Activated CD4-positive, alpha-beta T cell treated with anti-CD3 and anti-CD28 coated beads, Interleukin-2, amount 50 U/mL, for 4 hours (primary cell): ENCODE results near the gene CORO7.
A peak's percentile ranks its signal among the peaks of the same experiment; 100 is the strongest.

Experiments
- DNase-seq, 2 experiments: peaks; one replicate each; pipeline ENCODE4 v3.0.0-alpha.2; 2020

CORO7 gene

DNA sequence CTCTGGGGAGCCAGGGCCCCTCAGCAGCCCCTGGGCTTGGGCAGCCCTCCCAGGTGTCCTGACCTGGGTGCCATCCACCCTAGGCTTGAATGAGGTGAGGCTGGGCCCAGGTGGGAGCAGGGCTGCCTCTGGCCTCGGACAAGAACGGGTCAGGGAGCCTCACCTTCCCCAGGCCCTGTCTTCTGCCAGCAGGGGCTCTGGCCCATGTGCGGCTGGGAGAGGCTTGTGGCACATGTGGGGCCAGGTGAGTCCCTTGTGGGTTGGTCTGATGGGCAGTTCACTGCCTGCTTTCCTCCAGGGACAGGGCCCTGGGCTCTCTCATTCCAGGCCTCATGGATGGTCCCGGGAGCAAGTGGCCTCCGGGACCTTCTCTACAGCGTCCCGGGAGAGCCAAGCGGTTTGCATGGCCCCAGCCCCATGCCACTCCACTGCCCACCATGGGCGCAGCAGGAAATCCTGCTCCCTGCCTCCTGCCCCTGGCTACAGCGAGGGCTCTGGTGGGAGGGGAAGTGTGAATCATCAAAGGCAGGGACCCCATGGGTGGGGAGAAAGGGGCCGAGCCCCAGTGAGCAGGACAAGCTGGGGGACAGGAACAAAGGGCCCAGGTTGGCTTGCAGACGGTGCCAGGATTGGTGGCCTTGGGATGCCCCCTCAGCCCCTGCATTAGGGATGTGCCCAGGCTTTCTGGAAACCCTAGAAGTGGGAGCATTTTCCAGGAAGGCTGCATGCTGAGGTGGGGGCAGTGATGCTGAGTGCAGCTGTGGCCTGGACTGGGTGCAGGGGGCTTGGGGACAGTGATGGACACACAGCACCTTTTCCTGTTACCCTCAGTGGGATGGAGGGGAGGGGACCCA lies 32.6 kb downstream of the CORO7 start:
- DNase-seq = no peak

DNA sequence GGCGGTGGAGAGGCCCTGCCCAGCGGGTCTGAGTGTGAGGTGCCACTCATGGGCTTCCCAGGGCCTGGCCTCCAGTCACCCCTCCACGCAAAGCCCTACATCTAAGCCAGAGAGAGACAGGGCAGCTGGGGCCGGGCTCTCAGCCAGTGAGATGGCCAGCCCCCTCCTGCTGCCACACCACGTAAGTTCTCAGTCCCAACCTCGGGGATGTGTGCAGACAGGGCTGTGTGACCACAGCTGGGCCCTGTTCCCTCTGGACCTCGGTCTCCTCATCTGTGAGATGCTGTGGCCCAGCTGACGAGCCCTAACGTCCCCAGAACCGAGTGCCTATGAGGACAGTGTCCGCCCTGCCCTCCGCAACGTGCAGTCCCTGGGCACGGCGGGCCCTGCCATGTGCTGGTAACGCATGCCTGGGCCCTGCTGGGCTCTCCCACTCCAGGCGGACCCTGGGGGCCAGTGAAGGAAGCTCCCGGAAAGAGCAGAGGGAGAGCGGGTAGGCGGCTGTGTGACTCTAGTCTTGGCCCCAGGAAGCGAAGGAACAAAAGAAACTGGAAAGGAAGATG lies 33.5 kb downstream of the CORO7 start:
- no peak for DNase-seq

DNA sequence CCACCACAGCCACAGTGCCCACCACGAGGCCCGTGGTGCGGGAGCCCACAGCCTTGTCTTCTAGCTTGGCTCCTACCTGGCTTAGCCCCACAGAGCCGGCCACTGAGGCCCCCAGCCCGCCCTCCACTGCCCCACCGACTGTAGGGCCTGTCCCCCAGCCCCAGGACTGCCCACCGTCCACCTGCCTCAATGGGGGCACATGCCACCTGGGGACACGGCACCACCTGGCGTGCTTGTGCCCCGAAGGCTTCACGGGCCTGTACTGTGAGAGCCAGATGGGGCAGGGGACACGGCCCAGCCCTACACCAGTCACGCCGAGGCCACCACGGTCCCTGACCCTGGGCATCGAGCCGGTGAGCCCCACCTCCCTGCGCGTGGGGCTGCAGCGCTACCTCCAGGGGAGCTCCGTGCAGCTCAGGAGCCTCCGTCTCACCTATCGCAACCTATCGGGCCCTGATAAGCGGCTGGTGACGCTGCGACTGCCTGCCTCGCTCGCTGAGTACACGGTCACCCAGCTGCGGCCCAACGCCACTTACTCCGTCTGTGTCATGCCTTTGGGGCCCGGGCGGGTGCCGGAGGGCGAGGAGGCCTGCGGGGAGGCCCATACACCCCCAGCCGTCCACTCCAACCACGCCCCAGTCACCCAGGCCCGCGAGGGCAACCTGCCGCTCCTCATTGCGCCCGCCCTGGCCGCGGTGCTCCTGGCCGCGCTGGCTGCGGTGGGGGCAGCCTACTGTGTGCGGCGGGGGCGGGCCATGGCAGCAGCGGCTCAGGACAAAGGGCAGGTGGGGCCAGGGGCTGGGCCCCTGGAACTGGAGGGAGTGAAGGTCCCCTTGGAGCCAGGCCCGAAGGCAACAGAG lies 34.2 kb downstream of the CORO7 start:
- DNase-seq = no peak

DNA sequence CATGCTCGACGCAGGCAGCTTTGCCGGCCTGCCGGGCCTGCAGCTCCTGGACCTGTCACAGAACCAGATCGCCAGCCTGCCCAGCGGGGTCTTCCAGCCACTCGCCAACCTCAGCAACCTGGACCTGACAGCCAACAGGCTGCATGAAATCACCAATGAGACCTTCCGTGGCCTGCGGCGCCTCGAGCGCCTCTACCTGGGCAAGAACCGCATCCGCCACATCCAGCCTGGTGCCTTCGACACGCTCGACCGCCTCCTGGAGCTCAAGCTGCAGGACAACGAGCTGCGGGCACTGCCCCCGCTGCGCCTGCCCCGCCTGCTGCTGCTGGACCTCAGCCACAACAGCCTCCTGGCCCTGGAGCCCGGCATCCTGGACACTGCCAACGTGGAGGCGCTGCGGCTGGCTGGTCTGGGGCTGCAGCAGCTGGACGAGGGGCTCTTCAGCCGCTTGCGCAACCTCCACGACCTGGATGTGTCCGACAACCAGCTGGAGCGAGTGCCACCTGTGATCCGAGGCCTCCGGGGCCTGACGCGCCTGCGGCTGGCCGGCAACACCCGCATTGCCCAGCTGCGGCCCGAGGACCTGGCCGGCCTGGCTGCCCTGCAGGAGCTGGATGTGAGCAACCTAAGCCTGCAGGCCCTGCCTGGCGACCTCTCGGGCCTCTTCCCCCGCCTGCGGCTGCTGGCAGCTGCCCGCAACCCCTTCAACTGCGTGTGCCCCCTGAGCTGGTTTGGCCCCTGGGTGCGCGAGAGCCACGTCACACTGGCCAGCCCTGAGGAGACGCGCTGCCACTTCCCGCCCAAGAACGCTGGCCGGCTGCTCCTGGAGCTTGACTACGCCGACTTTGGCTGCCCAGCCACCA lies 35.1 kb downstream of the CORO7 start:
- no peak for DNase-seq

DNA sequence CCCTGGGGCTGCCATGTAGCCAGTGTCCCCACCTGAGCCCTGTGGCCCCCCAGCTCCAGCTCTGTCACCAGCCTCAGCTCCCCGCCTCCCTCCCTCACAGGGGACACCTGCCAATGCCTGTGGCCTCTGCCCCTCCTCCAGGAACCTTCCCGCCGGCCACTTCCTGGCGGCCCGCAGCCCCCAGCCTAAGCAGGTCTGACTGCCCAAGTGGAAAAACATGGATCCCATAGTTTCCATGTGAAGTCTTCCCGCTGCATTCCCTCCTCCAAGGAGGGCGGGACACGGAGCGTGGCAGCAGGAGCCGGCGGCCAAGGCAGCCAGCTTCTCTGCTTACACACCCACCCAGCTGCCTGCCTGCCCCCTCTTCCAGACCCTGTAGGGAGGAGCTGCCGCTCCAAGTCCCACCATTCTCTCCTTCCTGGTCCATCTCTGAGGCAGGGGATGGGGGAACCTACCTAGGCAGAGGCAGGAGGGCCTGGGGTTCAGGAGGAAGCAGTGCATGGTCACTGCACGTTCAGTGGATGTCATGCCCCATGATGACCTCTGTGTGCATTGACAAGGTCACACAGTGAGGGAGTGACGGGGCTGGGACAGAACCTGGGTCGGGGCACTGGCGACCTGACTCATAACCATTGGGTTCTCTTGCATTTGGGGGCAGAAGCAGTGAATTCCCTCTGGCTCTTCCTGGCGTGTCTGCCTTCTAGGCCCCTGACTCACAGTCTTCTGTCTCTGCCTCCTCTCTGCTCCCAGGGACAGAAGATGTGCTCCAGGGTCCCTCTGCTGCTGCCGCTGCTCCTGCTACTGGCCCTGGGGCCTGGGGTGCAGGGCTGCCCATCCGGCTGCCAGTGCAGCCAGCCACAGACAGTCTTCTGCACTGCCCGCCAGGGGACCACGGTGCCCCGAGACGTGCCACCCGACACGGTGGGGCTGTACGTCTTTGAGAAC lies 36.0 kb downstream of the CORO7 start:
- no peak for DNase-seq

DNA sequence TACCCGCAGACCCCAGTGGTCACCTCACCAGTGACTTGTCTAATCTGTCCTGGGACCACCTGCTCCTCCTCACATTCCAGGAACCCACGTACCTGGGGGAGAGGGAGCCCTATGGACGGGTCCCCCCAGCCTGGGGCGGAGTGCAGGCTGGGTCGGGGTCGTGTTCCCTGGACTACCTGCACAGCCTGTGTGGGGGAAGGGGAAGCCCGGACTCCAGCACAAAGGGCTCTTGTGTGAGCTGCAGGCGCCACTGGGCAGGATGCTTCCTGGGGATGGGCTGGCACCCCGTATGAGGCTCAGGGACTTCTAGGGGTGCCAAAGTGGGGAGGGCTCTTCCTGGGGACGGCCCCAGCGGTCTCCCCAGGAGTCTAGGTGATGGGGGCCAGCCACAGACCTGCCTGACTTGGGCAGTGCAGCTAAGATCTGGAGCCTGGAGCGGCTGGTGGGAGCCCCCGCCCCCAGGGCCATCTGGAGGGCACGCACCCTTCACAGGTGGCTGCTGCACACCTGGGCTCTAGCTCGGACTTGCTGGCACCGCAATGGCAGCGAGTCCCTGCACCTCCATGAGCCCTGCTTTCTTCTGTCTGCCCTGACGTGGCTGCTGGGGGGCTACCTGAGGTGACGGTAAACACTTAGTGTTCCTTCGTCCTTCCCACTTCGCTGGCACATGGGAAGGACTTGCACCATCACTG lies 37.3 kb downstream of the CORO7 start:
- no peak for DNase-seq

DNA sequence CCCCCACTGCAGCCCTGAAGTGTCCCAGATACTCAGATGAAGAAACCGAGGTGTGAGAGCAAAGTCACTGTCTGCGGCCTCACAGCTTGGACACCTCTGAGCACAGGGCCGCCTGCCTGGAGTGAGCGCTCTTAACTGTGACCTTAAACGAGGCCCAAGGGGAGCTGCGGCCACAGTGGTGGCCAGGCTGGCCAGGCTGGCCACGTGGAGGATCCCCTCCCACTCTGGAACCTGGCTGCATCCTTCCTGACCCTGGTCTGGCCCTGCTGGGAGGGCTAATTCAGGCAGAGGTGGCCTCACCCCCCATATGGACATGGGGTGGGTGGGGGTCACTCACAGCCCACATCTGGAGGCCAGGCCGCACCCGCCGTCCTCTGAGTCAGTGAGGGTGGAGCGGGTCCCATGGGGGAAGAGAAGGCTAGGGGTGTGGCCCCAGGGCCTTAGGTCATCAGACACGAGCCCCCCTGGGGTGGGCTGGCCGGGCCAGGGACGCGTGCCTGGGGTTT lies 38.2 kb downstream of the CORO7 start:
- DNase-seq = no peak

DNA sequence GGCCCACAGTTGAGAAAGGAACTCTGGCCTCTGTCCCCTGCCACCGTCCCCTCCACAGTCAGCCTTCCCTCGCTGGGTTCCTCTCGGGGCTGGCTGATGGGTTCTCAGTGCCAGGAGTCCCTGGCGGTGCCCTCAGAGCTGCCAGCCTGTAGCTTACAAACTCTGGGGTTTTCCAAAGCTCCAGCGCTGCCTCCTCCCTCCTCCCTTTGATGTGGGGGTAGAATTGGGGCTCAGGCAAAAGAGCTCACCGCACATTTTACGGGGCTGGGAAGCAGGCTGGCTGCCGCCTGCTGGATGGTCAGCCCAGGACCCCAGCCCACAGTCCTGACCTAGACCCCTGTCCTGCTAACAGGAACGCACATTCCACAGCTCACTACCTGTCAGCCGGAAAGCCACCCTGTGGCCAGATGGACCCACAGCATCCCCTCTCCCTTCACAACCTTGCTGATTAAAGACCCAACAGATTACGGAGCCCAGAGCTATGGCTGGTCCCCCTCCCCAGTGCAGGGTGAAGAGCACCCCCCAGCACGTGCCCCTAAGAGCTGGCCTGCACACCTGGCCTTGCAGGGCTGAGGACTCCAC lies 38.7 kb downstream of the CORO7 start:
- no peak for DNase-seq

DNA sequence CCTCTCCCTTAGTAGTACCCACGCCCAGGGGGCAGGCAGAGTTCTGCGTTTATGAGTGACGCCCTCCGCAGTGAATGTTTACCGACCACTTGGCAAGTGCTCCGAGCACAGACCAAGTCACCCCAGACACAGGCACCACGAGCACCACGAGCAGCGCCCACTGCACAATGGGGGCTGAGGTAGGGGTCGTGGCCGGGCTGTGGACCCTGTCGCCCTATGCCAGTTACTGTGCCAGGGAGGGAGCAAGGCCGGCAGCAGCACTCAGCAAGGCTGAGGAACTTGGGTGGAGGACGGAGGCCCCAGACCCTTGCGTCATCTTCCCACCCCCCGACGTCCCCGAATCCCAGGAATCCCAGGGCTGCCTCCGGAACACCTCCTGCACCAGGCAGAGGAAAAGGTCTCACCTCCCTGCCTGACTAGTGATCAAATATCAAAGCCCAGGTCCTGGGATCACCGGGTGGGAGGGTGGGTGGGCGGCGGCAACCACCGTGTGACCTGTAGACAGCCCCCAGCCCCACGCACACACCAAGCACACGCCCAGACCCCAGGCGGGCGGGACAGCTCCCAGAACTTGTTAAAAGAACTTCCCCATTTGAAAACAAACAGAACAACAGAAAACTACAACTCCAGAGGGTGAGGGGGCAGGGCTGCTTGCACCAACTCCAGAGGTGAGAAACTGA lies 39.4 kb downstream of the CORO7 start:
- DNase-seq = no peak

DNA sequence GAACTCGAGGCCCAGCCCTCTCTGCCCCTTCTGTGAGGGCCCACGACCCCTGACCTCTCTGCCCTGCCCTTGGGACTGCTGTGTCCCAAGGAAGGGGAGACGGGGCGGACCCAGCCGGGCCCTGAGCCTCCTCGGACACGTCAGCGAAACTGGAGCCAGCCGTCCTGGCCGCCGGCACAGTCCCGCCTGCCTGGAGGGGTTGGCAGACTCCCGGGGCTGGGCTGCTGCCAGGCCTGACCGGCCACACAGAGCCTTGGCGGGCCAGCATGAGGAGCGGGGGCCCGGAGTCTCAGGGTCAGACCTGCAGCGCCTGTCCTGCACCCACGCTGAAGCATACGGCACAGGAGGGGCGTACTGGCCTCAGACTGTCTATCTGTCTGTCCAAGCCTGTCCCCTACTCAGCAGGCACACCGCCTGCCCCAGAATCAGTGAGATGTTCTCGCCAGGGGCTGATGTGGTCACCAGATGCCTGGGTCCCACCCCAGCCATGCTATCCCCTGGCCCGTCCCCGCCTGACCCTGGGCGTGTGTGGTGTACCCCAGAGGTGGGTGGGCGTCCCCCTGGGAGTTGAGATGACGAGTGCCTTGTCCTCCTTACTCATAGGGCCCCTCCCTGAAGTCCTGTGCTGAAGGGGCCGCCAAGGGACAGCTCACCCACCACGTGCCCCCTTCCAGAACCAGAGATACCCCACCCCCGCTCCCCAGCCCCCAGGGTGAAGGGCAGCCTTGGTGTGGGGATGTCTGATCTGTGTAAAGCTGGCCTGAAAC lies 40.1 kb downstream of the CORO7 start:
- DNase-seq = no peak

DNA sequence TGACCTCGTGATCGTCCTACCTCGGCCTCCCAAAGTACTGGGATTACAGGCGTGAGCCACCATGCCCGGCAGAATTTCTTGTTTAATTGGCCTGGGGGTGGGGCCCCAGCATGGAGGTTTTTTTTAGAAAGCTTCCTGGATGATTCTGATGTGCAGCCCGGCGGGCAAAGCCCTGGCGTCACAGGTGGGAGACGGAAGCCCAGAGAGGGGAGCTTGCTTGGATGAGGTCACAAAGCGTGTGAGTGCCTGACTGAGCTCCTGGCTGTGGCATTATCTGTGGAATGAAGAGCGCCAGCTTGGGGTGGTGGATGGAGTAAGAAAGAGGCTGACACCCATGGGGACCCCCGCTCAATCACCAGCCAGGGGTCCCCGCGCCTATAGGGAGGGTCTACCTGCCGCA lies 40.7 kb downstream of the CORO7 start:
- DNase-seq = no peak

DNA sequence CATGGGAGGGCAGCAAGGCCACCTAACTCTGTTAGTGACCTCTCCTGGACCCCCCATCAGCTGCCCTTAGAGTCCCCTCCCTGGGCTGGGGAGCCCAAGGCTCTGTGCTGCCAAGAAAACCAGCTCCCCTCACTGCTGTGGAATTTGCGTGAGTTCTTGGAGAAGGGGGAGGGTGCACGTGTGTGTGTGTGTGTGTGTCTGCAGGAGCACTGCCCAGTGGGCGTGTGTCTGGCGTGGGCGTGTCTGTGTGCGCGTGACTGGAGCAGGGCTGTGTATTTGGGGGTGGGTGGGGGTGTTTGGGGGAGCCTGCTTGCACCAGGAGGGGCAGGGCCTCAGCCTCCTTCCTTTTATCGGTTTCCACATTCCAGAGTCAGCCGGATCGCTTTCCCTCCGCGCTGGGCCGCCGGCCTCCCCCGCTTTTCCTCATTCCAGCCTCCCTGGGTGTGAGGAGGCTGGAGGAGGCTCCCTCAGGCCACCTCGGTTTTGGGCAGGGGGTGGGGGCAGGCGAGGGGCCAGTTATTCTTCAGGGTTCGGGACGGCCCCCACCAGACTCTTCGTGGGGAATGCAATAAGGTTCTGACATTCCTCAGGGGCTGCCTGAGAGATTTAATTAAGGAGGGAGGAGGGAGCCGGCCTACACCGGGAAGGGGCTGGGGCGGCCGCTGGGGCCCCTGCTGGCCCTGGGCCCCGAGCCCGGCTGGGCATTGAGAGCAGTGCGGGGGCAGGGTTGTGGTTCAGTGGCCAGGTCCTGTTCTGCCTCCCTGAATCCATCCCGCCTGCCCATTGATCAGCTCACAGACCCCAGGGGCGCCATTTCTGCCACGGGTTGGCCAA lies 42.3 kb downstream of the CORO7 start:
- peak in 1 of 2 experiments; percentile 11 for DNase-seq

DNA sequence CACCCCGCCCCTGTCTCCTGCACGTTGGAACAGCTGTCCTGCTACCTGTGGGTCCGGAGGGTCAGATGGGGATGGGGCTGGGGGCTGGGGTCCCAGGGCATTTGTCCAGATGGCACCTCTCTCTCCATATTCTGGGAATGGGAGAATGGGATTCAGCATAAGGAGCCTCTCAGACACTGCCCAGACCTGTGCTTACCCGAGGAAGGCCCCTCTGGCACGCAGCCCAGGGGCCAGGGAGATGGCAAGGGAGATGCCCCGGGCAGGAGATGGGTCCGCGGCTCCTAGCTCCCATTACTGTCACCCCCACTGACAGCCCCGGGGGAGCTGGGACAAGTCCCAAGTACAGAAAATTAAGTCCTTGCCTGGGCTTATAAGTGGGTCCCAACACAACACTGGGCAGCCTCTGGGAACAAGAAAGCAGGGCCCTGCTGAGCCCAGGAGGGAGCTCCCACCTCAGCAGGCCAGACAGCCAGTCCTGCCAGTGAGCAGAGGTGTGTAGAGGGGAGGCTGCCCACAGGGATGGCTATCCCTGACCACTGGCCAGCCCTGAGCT lies 43.0 kb downstream of the CORO7 start:
- no peak for DNase-seq

DNA sequence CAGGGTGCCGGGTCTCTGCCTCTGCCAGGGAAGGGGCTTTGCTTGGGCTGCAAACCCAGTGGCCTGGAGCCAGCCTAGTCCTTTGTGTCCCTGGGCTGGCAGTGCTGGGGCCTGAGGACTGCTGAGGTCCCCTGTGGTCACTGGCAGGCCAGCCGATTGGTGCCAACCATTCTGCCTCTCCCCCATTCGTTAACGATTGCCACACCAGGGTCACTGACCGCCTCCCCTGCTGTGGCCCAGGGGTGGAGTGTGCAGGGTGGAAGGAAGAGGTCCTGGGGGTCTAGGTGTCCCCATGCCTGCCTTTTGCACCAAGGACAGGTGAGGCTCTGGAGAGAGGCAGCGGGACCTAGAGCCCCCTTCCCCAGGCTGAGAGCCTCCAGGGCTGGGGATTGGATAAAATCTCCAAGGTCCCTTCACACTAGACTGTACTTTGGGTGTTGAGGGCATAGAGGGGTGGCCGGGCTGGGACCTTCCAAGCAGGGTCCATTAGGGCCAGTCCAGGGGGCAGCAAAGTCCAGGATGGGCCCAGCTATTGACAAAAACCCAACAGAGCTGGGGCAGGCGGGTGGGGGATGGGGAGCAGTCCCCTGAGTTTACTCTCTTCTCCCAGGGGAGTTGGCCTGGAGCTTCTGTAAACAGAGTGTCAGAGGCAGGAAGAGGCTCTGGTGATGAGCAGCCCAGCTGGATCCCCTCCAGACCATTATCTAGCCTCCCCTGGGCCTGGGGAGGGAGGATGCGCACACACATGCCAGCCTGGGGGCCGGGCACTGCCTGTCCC lies 43.6 kb downstream of the CORO7 start:
- no peak for DNase-seq

DNA sequence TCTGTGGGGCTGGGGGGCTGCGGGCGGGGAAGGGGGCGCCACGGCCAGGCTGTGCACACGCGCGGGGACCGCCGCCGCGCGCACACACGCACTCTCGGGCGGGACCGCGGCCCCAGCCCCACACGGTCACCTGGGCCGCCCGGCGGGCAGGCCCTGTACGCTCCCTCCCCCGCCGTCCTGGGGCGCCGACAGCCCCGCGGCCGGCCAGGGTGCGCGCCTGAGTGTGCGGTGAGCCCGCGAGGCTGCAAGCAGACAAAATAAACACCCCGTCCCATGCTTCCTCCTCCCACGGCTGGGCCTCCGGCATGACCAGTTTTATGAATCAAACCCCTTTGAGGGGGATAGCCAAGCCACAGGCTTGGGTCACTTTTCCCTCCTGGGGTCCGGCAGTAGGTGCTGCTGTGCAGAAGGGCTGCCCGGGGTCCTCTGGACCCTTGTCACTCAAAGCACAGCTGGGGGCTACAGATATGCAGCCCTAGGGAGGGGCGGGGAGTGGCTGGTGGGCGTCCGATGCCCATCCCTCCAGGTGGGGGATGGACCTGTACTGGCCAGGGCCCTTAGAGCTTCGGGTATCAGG lies 44.3 kb downstream of the CORO7 start:
- no peak for DNase-seq

DNA sequence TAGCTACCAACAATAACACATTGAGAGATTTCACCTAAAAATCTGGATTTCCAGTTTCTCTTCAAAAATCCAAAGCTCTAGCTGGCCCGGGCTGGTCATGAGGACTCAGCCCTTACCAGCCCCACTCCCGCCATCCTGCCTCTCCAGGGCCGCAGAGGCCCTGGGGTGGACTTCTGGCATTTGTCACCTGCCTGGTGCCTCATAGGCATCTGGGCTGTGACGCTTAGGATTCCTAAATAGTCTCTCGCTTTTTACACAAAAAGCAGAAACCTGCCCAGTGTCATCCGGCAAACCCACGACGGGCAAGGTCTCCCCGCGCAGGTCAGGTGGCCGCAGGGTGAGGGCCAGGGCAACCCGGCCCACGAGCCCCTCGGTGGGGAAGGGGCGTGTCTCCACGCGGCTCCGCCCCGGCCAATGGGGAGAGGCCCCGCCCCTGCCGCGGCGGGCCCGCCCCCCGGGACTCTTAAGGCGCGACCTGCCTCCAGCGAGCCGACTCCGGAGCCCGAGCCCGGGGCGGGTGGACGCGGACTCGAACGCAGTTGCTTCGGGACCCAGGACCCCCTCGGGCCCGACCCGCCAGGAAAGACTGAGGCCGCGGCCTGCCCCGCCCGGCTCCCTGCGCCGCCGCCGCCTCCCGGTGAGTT lies 44.9 kb downstream of the CORO7 start, which contains the start of gene VASN:
VASN (plus strand) TSS at position 492 of the 644 bp plus-strand sequence. CDS start 9,030 bp downstream, outside the sequence.
- DNase-seq = peak; percentile 55 to 63
